Measurements from ENCODE around the gene ARHGAP15.

- TF ChIP-seq TAF1 (IDR thresholded peaks at IDR 0.05; ENCODE audit: low read depth), result no peak
- TF ChIP-seq FOXM1 (IDR thresholded peaks at IDR 0.05; ENCODE audit: borderline replicate concordance, low read depth), result no peak
- no peak for TF ChIP-seq REST (IDR thresholded peaks at IDR 0.05; ENCODE audit: low read depth)
- TF ChIP-seq YY1 (IDR thresholded peaks at IDR 0.05; ENCODE audit: low read depth), result no peak
- no peak for TF ChIP-seq TEAD4 (IDR thresholded peaks at IDR 0.05)
- TF ChIP-seq RAD21 (IDR thresholded peaks at IDR 0.05; ENCODE audit: low read depth), result no peak
- no peak for TF ChIP-seq NFIC (IDR thresholded peaks at IDR 0.05)
- TF ChIP-seq CEBPB (IDR thresholded peaks at IDR 0.05), result no peak
- TF ChIP-seq MAX (IDR thresholded peaks at IDR 0.05), result no peak
- no peak for TF ChIP-seq EGR1 (IDR thresholded peaks at IDR 0.05)
Observed at GRCh38 chr2:143524559-143525401, 395.6 kb downstream of the ARHGAP15 start.

Data from Ishikawa (cell line).